IPS-18a (cell line): ENCODE data around the gene ARHGAP26.

ENCODE experiments used
- H3K27ac ChIP-seq: one replicate; pipeline ENCODE4 v1.5.1; 2013; ENCODE audit warnings: low read length
- H3K27me3 ChIP-seq: one replicate; pipeline ENCODE4 v1.6.1; 2013; ENCODE audit warnings: mild to moderate bottlenecking, low read length; ENCODE audit not compliant: control insufficient read depth, insufficient read depth
- H3K36me3 ChIP-seq: one replicate; pipeline ENCODE4 v1.6.1; 2013; ENCODE audit warnings: low read depth, low read length; ENCODE audit not compliant: control insufficient read depth
- H3K4me1 ChIP-seq: one replicate; pipeline ENCODE4 v1.6.1; 2013; ENCODE audit warnings: low read depth, low read length; ENCODE audit not compliant: control insufficient read depth
- H3K4me3 ChIP-seq: one replicate; pipeline ENCODE4 v1.5.1; 2013; ENCODE audit warnings: low read length
- H3K9ac ChIP-seq: one replicate; pipeline ENCODE4 v1.6.1; 2013; ENCODE audit warnings: mild to moderate bottlenecking, low read length, moderate library complexity
- H3K9me3 ChIP-seq: one replicate; pipeline ENCODE4 v1.6.1; 2013; ENCODE audit warnings: low read depth, low read length; ENCODE audit not compliant: control insufficient read depth

Gene ARHGAP26

DNA sequence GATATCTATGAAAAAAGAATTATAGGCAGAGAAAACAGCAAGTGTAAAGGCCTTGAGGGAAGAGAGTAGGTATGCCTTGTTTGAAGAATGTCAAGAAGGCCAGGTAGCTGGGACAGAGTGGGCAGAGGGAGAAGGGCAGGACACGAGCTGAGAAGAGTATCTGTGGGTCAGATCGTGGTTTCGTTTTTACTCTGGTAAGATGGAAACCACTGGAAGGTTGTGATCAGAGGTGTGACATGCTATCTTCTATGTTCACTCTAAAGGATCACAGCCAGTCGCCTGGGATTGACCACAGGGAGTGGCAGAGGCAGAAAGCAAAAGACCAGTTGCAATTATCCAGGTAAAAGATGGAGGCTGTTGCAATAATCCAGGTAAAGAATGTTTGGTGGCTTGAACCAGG is 12.6 kb upstream of the ARHGAP26 start:
- no peak overlapping the region for H3K4me3 ChIP-seq
- no peaks in the 10 kb centered on the region for H3K27me3 ChIP-seq
- H3K9me3 ChIP-seq = no peaks in the 10 kb centered on the region
- peaks cover 6% of the 10 kb centered on the region for H3K4me1 ChIP-seq
- H3K36me3 ChIP-seq = no peaks in the 10 kb centered on the region
- no peak overlapping the region for H3K9ac ChIP-seq
- no peak overlapping the region for H3K27ac ChIP-seq

DNA sequence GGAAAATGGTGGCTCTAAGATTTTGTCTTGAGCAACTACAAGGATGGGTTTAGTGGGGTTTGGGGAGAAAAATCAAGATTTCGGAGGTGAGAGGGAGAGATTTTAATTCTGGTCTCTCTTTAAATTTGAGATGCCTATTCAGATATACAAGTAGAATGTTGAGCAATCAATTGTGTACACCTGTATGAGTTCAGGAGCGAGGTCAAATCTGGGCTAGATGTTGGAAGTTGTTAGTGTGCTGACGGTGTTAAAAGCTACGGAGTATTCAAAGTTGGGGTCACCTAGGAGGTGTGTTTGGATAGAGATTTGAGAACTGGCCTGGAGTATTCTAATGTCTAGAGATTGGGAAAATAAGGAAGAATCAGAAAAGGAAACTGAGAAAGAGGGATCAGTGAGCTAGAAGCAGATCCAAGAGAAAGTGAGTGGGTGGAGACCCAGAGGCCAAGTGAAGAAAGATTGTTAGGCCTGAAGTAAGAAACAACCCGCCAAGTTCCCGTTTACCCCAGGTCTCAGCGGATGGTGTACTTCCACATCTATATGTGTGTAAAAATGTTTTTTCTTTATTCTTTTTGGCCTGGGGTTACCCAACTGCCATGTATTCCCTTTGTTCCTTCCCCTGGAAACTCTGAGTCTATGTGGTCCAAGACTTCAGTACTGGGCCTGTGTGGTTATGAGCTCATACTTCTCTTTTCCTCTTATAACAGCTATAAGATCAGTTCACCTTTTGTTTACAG is 11.9 kb upstream of the ARHGAP26 start:
- no peak overlapping the region for H3K27ac ChIP-seq
- no peaks in the 10 kb centered on the region for H3K27me3 ChIP-seq
- no peaks in the 10 kb centered on the region for H3K36me3 ChIP-seq
- no peak overlapping the region for H3K9ac ChIP-seq
- peaks cover 6% of the 10 kb centered on the region for H3K4me1 ChIP-seq
- no peaks in the 10 kb centered on the region for H3K9me3 ChIP-seq
- H3K4me3 ChIP-seq = no peak overlapping the region

DNA sequence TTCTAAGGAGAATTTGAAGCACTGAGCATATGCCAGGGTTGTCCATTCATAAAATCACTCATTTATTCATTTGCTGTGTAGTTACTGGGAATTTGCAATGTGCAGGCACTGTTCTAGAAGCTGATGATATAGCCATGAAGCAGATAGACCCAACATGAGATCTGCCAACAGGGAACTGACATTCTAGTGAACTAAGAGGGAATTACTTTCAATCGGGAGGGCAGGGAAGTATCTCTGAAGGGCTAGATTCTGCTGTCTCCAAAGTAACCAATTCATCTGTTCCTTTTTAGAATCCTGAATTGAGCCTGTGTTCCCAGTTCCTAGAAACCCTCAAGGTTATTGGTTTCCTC is 11.4 kb upstream of the ARHGAP26 start:
- H3K4me3 ChIP-seq = no peak overlapping the region
- H3K27ac ChIP-seq = no peak overlapping the region
- no peaks in the 10 kb centered on the region for H3K27me3 ChIP-seq
- no peak overlapping the region for H3K9ac ChIP-seq
- H3K4me1 ChIP-seq = peaks cover 6% of the 10 kb centered on the region
- no peaks in the 10 kb centered on the region for H3K36me3 ChIP-seq
- H3K9me3 ChIP-seq = no peaks in the 10 kb centered on the region

DNA sequence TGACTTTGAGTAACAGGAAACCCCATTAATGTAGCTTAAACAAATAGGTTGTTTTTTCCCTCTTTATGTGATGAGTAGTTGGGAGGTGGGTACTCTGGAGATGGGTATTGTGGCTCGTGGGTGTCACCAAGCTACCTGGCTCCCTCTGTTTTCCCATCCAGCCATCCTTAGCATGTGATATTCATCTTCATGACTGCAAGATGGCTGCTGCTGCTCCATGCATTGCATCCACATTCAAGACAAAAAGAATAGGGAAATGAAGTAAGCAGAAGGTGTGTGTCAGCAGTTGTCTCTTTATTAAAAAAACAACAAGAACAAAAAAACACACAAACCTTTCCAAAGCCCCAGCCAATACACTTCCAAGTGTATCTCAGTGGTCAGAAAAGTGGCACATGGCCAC is 6.5 kb upstream of the ARHGAP26 start:
- Histone ChIP-seq H3K27ac (no peak overlapping the region), H3K27me3 (no peaks in the 10 kb centered on the region), H3K36me3 (no peaks in the 10 kb centered on the region), H3K9me3 (no peaks in the 10 kb centered on the region), H3K4me3 (no peak overlapping the region), H3K4me1 (no peaks in the 10 kb centered on the region), H3K9ac (no peak overlapping the region)

DNA sequence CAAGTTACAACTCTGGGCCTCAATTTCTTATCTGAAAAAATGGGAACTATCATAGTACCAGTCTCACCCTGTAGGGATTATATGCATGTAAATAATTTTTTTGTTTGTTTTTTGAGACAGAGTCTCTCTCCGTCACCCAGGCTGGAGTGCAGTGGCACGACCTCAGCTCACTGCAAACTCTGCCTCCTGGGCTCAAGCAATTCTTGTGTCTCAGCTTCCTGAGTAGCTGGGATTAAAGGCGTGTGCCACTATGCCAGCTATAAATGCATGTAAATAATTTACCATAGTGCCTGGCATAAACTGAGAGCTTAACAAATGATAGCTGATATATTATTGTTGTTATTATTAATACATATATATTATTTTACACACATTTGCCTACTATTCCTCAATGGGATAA is 3.0 kb upstream of the ARHGAP26 start:
- Histone ChIP-seq H3K27ac (no peak overlapping the region), H3K9ac (no peak overlapping the region), H3K27me3 (peaks cover 20% of the 10 kb centered on the region), H3K4me1 (peaks cover 9% of the 10 kb centered on the region), H3K4me3 (no peak overlapping the region), H3K36me3 (no peaks in the 10 kb centered on the region), H3K9me3 (no peaks in the 10 kb centered on the region)

GRCh38 chr5:142767911-142768310 is 2.3 kb upstream of the ARHGAP26 start:
- no peak overlapping the region for H3K27ac ChIP-seq
- H3K9me3 ChIP-seq = no peaks in the 10 kb centered on the region
- H3K4me1 ChIP-seq = peaks cover 11% of the 10 kb centered on the region
- no peak overlapping the region for H3K9ac ChIP-seq
- H3K36me3 ChIP-seq = no peaks in the 10 kb centered on the region
- H3K27me3 ChIP-seq = peaks cover 27% of the 10 kb centered on the region
- no peak overlapping the region for H3K4me3 ChIP-seq

GRCh38 chr5:142769251-142769792 is 855 bp upstream of the ARHGAP26 start:
- H3K27me3 ChIP-seq = peaks cover 29% of the 10 kb centered on the region
- H3K4me3 ChIP-seq = peak overlapping the region; percentile 82
- no peaks in the 10 kb centered on the region for H3K36me3 ChIP-seq
- H3K4me1 ChIP-seq = peaks cover 11% of the 10 kb centered on the region
- H3K9ac ChIP-seq = peak overlapping the region; percentile 52
- H3K9me3 ChIP-seq = no peaks in the 10 kb centered on the region
- H3K27ac ChIP-seq = no peak overlapping the region

GRCh38 chr5:142770650-142771609 is 753 bp downstream of the ARHGAP26 start:
- Histone ChIP-seq H3K9me3 (no peaks in the 10 kb centered on the region), H3K27ac (no peak overlapping the region), H3K27me3 (peaks cover 29% of the 10 kb centered on the region), H3K4me1 (peaks cover 11% of the 10 kb centered on the region), H3K4me3 (peak overlapping the region; percentile 82), H3K9ac (peak overlapping the region; percentile 56), H3K36me3 (no peaks in the 10 kb centered on the region)

GRCh38 chr5:142771666-142772065 is 1.5 kb downstream of the ARHGAP26 start:
- H3K4me3 ChIP-seq = peak overlapping the region; percentile 82
- H3K9ac ChIP-seq = peak overlapping the region; percentile 56
- H3K27me3 ChIP-seq = peaks cover 29% of the 10 kb centered on the region
- no peaks in the 10 kb centered on the region for H3K9me3 ChIP-seq
- H3K27ac ChIP-seq = no peak overlapping the region
- H3K36me3 ChIP-seq = no peaks in the 10 kb centered on the region
- peaks cover 11% of the 10 kb centered on the region for H3K4me1 ChIP-seq

DNA sequence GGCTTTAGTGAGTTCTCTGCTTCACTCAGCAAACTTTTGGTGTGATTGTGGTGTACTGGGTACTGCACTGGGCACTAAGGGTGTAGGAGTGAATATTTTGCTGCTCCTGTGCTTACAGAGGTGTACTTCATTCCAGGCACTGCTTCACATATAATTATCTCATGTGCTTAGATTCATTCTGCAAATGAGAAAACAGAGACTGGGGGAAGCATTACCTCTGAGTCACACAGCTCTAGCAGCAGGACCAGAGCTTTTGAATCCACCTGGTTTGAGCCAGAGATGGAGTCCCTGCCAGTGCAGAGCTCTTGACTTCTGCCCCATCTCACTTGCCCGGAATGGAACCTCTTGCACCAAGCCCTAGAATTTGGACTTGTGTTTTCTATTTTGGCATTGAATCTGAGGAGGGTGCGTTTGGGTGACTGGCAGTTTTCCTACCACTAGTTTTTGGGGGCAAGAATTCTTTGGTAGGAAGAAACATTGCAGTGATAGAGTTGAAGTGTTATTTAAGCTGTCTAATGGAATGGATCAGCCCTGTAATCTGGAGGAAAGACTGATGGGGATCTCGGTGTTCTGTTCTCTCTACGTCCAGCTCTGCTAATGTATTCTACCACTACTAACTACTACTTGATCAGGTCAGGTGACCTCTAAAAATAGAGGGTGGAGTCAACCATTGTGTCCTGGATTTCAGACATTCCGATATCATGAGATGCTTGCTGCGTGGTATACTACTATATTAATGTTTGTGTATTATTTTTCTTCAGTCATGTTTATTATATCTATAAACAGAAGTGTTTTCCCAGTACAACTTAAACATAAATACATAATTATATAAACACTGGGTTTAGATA is 2.5 kb downstream of the ARHGAP26 start:
- no peak overlapping the region for H3K27ac ChIP-seq
- peaks cover 11% of the 10 kb centered on the region for H3K4me1 ChIP-seq
- H3K27me3 ChIP-seq = peaks cover 29% of the 10 kb centered on the region
- no peak overlapping the region for H3K9ac ChIP-seq
- no peaks in the 10 kb centered on the region for H3K36me3 ChIP-seq
- H3K4me3 ChIP-seq = no peak overlapping the region
- no peaks in the 10 kb centered on the region for H3K9me3 ChIP-seq

DNA sequence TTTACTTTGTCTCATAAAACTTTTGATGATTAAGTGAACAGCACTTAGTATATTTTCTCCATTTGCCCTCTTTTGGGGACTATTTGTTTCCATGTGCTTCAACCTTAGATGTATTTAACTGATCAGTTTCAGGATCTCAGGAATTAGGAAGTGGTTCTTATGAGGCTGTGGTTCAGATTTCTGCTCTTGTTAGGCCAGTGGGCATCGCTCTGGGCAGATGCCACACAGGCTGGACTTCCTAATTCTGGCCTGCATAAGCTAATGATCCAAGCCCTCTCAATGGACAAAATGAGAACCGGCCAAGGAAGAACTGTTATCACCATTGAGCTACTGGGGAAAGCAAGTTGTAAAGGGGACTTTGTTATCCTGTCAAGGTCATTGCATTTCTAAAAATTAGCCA is 6.9 kb downstream of the ARHGAP26 start:
- no peak overlapping the region for H3K27ac ChIP-seq
- no peak overlapping the region for H3K4me3 ChIP-seq
- H3K4me1 ChIP-seq = peaks cover 16% of the 10 kb centered on the region

More for the DNA sequence above, 6.9 kb downstream of the ARHGAP26 start:
- Histone ChIP-seq H3K9me3 (no peaks in the 10 kb centered on the region), H3K36me3 (no peaks in the 10 kb centered on the region), H3K27me3 (peaks cover 10% of the 10 kb centered on the region), H3K9ac (no peak overlapping the region)
